C4-2B (cell line): ENCODE data around the gene CDCA5.
A peak's percentile ranks its signal among the peaks of the same experiment; 100 is the strongest.

Experiments
- H3K27ac ChIP-seq: fragments of 450-650 bp; 2 replicates; pipeline ENCODE4 v1.5.1; 2017
- ZFX ChIP-seq: fragments of 450-650 bp; IDR thresholded peaks from 2 replicates; pipeline ENCODE4 v1.6.1; 2017
- TF ChIP-seq, protein P1 (sequence below): fragments of 450-650 bp; conservative IDR thresholded peaks from 2 replicates; pipeline ENCODE4 v1.5.1; 2017; ENCODE audit warnings: mild to moderate bottlenecking

CDCA5 gene

DNA sequence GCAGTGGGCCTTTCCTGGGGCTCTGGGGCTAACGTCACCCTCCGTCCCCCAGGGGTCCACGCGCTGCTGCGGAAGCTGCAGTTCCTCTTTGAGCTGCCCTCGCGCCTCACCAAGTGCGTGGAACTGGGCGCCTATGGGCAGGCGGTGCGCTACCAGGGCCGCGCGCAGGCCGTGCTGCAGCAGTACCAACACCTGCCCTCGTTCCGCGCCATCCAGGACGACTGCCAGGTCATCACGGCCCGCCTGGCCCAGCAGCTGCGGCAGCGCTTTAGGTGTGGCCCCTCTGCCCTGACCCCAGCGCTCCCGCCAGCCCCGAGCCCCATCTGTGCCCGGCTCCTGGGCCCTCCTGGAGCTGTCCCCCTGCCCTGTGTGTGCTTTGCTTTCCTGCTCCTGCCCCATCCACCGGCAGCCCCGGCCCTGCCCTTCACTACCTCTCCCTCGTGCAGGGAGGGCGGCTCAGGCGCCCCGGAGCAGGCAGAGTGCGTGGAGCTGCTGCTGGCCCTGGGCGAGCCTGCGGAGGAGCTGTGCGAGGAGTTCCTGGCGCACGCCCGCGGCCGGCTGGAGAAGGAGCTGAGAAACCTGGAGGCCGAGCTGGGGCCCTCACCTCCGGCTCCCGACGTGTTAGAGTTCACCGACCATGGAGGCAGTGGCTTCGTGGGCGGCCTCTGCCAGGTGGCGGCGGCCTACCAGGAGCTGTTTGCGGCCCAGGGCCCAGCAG, 24.1 kb upstream of the CDCA5 start:
- TF ChIP-seq, protein P1, sequence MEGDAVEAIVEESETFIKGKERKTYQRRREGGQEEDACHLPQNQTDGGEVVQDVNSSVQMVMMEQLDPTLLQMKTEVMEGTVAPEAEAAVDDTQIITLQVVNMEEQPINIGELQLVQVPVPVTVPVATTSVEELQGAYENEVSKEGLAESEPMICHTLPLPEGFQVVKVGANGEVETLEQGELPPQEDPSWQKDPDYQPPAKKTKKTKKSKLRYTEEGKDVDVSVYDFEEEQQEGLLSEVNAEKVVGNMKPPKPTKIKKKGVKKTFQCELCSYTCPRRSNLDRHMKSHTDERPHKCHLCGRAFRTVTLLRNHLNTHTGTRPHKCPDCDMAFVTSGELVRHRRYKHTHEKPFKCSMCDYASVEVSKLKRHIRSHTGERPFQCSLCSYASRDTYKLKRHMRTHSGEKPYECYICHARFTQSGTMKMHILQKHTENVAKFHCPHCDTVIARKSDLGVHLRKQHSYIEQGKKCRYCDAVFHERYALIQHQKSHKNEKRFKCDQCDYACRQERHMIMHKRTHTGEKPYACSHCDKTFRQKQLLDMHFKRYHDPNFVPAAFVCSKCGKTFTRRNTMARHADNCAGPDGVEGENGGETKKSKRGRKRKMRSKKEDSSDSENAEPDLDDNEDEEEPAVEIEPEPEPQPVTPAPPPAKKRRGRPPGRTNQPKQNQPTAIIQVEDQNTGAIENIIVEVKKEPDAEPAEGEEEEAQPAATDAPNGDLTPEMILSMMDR: no peak
- TF ChIP-seq ZFX: no peak
- peak overlapping the region; percentile 96 for H3K27ac ChIP-seq

GRCh38 chr11:65107078-65107477, 23.2 kb upstream of the CDCA5 start:
- H3K27ac ChIP-seq: peak overlapping the region; percentile 96; the same call in 1 of the 2 replicates
- TF ChIP-seq ZFX: no peak
- TF ChIP-seq, protein P1: no peak

DNA sequence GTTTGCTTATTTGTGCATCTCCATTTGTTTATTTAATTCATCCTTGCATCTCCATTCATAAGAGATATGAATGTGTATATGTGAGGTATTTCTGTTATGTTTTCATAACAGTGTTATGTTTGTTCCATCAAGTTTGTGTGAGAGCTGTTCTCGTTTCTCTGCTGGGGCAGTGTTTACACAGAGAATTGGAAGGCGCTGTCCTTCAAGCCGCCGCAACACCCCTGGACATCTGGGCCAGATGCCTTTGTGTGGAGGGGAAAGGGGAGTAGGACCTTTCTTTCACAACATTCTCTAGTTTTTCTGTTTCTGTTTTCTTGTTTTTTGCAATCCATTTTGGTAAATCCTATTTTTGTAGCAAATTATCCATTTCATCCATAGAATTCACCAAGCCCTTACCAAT, 20.8 kb upstream of the CDCA5 start:
- peak overlapping the region; percentile 78 for H3K27ac ChIP-seq
- TF ChIP-seq ZFX: no peak

DNA sequence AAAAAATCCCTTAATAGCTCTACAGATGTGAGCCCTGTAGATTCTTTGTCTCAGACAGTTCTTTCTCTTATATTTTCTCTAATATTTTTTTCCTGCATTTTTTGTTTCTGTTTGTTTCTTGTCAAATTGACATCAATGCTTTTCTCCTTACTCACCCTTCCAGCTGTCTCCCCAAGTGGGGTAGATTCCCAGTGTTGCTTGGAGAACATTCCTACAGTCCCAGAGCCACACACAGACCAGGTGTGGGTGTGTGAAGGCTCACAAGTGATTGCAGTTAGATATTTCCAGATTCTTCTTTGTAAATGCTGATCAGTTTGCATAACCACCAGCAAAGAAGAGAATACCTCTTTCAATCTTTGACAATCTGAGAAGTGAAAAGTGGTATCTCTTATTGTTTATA, 19.6 kb upstream of the CDCA5 start:
- peak overlapping the region; percentile 85 for H3K27ac ChIP-seq
- no peak for TF ChIP-seq ZFX
- TF ChIP-seq, protein P1: no peak

DNA sequence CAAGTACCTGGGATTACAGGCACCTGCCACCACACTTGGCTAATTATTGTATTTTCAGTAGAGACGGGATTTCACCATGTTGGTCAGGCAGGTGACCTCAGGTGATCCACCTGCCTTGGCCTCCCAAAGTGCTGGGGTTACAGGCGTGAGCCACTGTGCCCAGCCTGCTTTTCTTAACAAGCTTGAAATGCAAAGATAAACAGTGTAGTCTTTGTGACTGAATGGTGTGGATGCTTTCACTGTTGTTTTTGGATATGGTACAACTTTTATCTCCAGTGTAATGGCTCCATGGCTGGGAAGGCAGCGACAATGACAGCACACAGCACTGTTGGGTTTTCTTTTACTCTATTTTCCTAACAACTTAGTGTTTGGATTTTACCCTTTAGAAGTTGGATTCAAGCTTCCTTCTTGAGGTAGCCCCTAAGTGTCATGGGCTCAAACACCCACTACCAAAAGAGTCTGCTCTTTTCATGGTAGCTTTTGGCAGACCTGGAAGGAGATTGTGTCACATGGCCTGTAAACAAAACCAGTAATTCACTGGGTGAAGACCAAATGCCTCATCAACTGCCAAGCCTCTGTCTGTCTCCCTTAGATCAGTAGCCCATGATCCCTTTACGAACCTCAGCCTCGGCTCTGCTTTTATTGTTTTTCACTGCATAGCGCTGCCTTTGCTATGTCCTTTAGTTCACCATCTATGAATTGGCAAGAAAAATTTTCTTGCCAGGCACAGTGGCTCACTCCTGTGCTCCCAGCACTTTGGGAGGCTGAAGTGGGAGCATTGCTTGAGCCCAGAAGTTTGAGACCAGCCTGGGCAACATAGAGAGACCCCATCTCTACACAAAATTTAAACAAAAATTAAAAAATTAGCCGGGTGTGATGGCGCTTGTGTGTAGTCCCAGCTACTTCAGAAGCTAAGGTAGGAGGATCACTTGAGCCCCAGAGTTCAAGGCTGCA, 18.6 kb upstream of the CDCA5 start:
- TF ChIP-seq, protein P1: no peak
- no peak for TF ChIP-seq ZFX
- H3K27ac ChIP-seq: peak overlapping the region; percentile 85

GRCh38 chr11:65100674-65101350, 17.0 kb upstream of the CDCA5 start:
- no peak for TF ChIP-seq ZFX
- TF ChIP-seq, protein P1: no peak; the same call in 1 of the 2 replicates
- peak overlapping the region; percentile 85; the same call in 1 of the 2 replicates for H3K27ac ChIP-seq

DNA sequence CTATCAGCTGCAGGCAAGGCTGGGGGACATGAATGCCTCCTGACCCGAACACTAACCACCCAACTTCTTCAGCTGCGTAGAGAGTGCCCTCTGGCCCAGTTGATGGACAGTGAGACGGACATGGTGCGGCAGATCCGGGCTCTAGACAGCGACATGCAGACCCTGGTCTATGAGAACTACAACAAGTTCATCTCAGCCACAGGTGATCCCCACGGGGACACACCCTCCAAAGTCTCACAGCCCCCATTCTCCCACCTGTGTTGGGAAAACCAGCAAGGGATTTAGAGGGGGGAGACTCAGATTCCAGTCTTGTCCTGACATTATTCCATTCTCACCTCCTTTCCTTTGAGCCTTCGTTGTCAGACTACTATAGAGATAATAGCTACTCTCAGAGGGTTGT, 13.1 kb upstream of the CDCA5 start:
- TF ChIP-seq, protein P1: no peak
- no peak for TF ChIP-seq ZFX
- peak overlapping the region; percentile 88 for H3K27ac ChIP-seq
